Neutrophil (primary cell): ENCODE measurements around the gene RHEB.
"Not testable (repeated sequence)": the region's sequence is repeated elsewhere in the genome, so short reads cannot be mapped to it uniquely, and the experiment has no call there.

Experiments
- H3K27ac ChIP-seq: fragments of 200-600 bp; sonication (generic); 2 replicates; pipeline ENCODE4 v1.5.1; 2016; ENCODE audit warnings: mild to moderate bottlenecking, moderate library complexity
- H3K27me3 ChIP-seq: fragments of 200-600 bp; sonication (generic); 2 replicates; pipeline ENCODE4 v1.6.0; 2016; ENCODE audit warnings: mild to moderate bottlenecking
- H3K36me3 ChIP-seq: fragments of 200-600 bp; sonication (generic); 2 replicates; pipeline ENCODE4 v1.5.1; 2017
- H3K4me1 ChIP-seq, 2 experiments: fragments of 200-600 bp in 1 of 2; sonication (generic) in 1 of 2; 1 replicate in 1 of 2; 2 replicates in 1 of 2; pipeline versions ENCODE4 v1.5.1 to v1.6.1; 2013 to 2016; ENCODE audit warnings: low read depth in 1 of 2, low read length in 1 of 2, mild to moderate bottlenecking in 1 of 2, moderate library complexity in 1 of 2; ENCODE audit not compliant: control insufficient read depth in 1 of 2, insufficient read depth in 1 of 2
- H3K4me3 ChIP-seq, 2 experiments: fragments of 200-600 bp in 1 of 2; sonication (generic) in 1 of 2; 1 replicate in 1 of 2; 2 replicates in 1 of 2; pipeline ENCODE4 v1.5.1; 2013 to 2016; ENCODE audit warnings: low read depth in 1 of 2, low read length in 1 of 2, mild to moderate bottlenecking in 1 of 2, moderate library complexity in 1 of 2
- H3K9me3 ChIP-seq: fragments of 200-600 bp; sonication (generic); 2 replicates; pipeline ENCODE4 v1.5.1; 2016
- CTCF ChIP-seq: fragments of 200-600 bp; sonication (generic); IDR thresholded peaks from 2 replicates; pipeline ENCODE4 v1.5.1; 2016; ENCODE audit warnings: antibody characterized with exemption

The RHEB gene

GRCh38 chr7:151524845-151525244, 5.2 kb upstream of the RHEB start:
- peaks cover 6% of the 10 kb centered on the region for H3K27me3 ChIP-seq
- H3K9me3 ChIP-seq, result no peaks in the 10 kb centered on the region
- H3K36me3 ChIP-seq, result no peaks in the 10 kb centered on the region
- no peak overlapping the region for H3K27ac ChIP-seq
- no peak overlapping the region for H3K4me3 ChIP-seq
- no peak for TF ChIP-seq CTCF
- H3K4me1 ChIP-seq, result peaks cover 8 to 11% of the 10 kb centered on the region in 2 experiments

GRCh38 chr7:151524331-151524730, 4.6 kb upstream of the RHEB start:
- Histone ChIP-seq H3K4me3 (no peak overlapping the region), H3K27ac (no peak overlapping the region), H3K27me3 (peaks cover 6% of the 10 kb centered on the region), H3K9me3 (no peaks in the 10 kb centered on the region), H3K36me3 (no peaks in the 10 kb centered on the region), H3K4me1 (peaks cover 8 to 11% of the 10 kb centered on the region in 2 experiments)
- no peak for TF ChIP-seq CTCF

- H3K36me3 ChIP-seq, result no peaks in the 10 kb centered on the region
Observed at GRCh38 chr7:151520419-151521261, 945 bp upstream of the RHEB start.

GRCh38 chr7:151518947-151519764, 539 bp downstream of the RHEB start:
- peak overlapping the region; percentile 98 for H3K27ac ChIP-seq
- H3K36me3 ChIP-seq, H3K9me3 ChIP-seq, H3K27me3 ChIP-seq: not testable (repeated sequence)
- peak overlapping the region; percentile 72 to 76 for H3K4me3 ChIP-seq
- peak; percentile 34 for TF ChIP-seq CTCF
- peaks cover 32 to 37% of the 10 kb centered on the region in 2 experiments for H3K4me1 ChIP-seq

More at GRCh38 chr7:151520419-151521261, 945 bp upstream of the RHEB start:
- peaks cover 30 to 31% of the 10 kb centered on the region in 2 experiments for H3K4me1 ChIP-seq
- peak overlapping the region; percentile 72 to 76 for H3K4me3 ChIP-seq
- TF ChIP-seq CTCF, result no peak
- H3K9me3 ChIP-seq, result no peaks in the 10 kb centered on the region
- H3K27ac ChIP-seq, result peak overlapping the region; percentile 98
- peaks cover 6% of the 10 kb centered on the region for H3K27me3 ChIP-seq

GRCh38 chr7:151518105-151518946, 1.4 kb downstream of the RHEB start:
- TF ChIP-seq CTCF, result no peak
- peak overlapping the region; percentile 72 to 76 for H3K4me3 ChIP-seq
- H3K27ac ChIP-seq, result peak overlapping the region; percentile 98

More at GRCh38 chr7:151518105-151518946, 1.4 kb downstream of the RHEB start:
- Histone ChIP-seq H3K27me3 (peaks cover 6% of the 10 kb centered on the region), H3K9me3 (no peaks in the 10 kb centered on the region), H3K36me3 (no peaks in the 10 kb centered on the region), H3K4me1 (peaks cover 32 to 37% of the 10 kb centered on the region in 2 experiments)
